NCI-H1436 treated with DMSO at 0.1 percent for 48 hours (cell line): ENCODE results near the gene PTH2R.
"Not testable (repeated sequence)": the region's sequence is repeated elsewhere in the genome, so short reads cannot be mapped to it uniquely, and the experiment has no call there.

ENCODE experiments used
- DNase-seq: peaks from one replicate; lab custom pipeline; 2025; lab: John Stamatoyannopoulos, UW

The PTH2R gene

DNA sequence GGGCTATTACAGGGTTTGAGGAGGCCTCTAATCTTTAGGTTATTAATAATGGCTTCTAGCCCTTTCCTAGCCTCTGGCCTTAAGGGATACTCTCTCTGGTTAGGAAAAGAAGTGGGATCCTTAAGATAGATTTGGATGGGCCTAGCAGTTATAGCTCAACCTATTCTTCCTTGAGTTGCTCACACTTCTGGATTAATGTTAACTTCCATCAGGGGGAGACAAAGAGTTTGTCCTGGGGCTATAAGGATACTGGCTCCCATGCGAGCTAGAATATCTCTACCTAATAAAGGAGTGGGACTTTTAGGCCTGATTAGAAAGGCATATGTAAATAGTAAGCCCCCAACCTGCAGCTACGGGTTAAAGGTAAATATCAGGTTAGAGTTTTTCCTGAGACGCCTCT lies 14.3 kb upstream of the PTH2R start:
- DNase-seq = no peak

DNA sequence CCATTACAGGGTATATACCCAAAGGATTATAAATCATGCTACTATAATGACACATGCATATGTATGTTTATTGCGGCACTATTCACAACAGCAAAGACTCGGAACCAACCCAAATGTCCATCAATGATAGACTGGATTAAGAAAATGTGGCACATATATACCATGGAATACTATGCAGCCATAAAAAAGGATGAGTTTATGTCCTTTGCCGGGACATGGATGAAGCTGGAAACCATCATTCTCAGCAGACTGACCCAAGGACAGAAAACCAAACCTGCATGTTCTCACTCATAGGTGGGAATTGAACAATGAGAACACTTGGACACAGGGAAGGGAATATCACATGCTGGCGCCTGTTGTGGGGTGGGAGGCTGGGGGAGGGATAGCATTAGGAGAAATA lies 9.8 kb upstream of the PTH2R start:
- not testable (repeated sequence) for DNase-seq

DNA sequence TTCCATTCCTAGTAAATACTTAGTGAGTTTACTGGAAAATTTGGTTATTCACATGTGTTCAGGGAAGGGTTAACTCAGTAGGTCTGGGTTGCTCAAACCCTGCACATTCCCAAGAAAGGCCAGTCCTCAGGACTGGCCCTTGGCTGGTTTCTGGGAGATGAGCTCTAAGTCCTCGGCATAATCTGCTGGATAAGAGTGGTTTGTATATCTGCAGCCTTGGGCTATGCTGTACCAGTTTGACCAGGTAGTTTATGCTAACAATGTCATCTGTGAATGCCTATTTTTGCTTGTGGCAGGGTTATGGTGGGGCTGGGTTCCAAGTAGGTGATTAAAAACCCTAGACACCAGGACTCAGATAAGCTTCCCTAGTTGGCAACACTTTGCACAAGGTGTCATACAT lies 7.4 kb upstream of the PTH2R start:
- no peak for DNase-seq

DNA sequence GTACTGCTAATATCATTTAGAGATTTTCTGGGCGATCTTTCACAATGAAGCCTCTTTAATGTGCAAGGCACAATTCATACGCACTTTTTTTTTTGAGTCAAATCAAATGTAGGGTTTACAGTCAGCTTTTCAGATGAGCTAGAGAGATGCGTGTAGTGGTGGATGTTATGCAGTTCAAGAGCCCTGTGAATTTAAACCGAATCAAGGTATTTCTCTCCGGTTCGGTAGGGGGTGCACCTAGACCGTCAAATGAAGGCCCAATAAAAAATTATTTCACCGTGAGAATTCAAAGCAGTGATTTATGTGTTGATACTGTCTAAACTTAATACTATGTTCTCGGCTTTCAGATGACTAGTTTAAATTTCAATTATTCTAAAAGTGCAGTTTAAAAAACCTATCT lies 1.1 kb downstream of the PTH2R start:
- DNase-seq = peak; percentile 36

- DNase-seq = no peak
These were observed 7.3 kb downstream of the PTH2R start for GRCh38 chr2:208413931-208414330.

DNA sequence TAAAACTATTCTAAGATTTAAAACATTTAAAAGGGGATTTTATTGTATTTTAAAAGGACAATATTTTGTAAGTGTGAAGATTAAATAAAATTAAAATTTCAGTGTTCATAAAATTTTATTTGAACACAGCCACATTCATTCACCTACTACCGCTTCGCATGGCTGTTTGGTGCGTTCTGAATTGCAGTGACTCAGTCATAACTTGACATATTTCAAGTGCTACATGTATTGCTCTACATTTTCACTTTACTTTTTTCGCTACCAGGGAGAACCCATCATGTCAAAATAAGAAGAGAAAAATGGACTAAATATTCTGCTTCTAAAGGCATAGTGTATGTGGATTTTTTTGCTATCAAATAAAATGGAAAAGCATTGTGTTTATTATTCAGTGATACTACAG lies 8.7 kb downstream of the PTH2R start:
- DNase-seq = no peak

GRCh38 chr2:208415897-208416296 lies 9.3 kb downstream of the PTH2R start:
- no peak for DNase-seq

DNA sequence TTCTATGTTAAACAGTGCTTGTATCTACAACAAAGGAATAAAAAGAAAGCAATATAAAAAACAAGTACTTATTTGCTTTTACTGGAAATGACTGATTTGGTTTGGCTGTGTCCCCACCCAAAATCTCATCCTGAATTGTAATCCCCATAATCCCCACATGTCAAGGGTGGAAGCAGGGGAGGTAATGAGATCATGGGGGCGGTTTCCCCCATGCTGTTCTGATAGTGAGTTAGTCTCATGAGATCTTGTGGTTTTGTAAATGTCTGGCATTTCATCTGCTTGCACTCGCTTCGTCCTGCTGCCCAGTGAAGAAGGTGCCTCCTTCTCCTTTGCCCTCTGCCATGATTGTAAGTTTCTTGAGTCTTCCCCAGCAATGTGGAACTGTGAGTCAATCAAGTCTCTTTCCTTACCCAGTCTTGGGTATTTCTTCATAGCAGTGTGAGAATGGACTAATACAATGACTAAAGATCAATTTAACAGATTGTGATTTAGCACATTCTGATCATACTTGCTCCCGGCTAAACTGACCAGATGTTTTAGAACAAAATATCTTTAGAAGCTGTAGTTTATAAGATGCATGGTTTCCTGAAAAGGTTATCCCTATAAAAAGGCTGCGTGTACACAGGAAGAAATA lies 19.9 kb downstream of the PTH2R start:
- no peak for DNase-seq

DNA sequence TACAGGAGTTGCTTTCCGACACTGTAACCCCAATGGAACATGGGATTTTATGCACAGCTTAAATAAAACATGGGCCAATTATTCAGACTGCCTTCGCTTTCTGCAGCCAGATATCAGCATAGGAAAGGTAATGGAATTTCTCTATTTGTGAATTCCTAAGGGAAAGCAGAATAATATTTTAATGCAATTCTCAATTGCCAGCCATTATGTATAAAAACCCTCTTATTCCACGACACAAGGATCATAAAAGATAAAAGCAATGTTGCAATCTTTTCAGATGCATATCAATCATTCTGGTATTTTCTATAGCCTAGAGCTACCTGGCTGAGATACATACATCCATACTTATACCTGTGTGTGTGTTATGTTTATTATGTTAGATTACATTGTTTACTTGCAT lies 31.2 kb downstream of the PTH2R start:
- no peak for DNase-seq

DNA sequence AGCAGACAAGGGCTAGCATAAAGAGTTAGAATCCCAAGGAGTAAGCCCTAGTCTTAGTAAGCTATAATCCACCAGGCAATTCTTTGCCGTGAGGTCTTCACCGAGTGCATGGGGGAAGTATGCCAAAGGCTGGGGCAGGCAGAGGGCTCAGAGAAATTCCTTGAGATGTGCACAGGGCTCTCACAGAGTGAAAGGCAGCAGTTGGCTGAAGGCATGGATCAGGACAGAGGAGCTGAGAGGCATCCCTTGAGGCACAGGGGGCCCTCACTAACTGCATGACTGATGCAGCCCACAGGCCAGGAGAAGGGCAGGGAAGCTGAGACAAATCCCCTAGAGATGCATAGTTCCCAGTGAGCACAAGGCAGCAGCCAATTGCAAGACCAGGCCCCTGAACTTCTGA lies 34.1 kb downstream of the PTH2R start:
- DNase-seq = no peak

DNA sequence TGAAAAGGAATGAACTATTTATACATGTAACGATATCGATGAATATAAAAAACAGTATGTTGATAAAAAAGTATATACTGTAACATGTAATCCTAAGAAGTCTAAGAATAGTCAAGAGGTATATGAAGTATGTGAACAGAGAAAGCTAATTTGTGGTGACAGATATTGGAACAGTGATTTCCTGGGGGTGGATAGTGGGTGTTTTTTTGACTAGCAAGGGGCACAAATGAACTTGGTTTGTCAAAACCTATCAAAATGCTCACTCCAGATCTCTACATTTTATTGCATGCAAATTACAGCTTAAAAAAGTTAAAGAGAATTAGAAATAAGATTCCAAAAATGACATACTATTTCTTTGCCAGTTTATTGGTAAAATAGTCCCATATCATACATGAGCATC lies 35.4 kb downstream of the PTH2R start:
- no peak for DNase-seq

GRCh38 chr2:208447447-208447846 lies 40.9 kb downstream of the PTH2R start:
- DNase-seq = not testable (repeated sequence)

DNA sequence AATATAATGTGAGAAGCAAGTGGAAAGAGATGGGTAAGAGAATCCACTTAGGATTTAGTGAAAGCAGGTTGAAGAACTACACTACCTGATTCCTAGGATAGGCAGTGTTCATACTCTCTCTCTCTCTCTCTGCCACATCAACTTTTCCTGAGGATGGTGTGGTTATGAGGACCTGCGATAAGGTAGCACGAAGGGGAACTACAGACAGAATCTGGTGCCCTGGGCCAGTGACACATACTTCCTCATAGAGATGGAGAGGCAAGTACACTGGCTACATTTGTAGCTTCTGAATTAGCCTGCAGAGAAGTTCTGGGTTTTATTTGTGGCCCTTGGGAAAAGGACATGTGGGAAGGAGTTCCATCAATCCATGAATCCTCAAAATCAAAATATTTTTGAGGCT lies 44.5 kb downstream of the PTH2R start:
- DNase-seq = no peak

DNA sequence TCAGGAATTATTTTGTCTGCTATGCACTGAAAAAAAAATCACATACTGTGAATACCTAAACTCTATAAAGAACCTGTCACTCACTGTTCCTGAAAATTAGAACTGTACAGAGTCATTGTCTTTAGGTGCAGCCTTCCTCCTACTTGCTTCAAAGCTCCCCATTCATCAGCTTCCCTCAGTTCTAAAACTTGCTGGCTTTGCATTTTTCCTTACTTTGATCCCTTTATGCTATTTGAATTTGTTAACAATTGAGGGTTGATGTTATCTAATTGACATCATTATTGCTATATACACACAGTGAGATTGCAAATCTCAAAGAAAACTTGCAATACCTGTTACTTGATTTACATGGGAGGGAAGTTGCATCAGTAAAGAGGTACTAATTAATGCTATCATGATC lies 48.3 kb downstream of the PTH2R start:
- DNase-seq = no peak

GRCh38 chr2:208463721-208464120 lies 57.1 kb downstream of the PTH2R start:
- DNase-seq = no peak

DNA sequence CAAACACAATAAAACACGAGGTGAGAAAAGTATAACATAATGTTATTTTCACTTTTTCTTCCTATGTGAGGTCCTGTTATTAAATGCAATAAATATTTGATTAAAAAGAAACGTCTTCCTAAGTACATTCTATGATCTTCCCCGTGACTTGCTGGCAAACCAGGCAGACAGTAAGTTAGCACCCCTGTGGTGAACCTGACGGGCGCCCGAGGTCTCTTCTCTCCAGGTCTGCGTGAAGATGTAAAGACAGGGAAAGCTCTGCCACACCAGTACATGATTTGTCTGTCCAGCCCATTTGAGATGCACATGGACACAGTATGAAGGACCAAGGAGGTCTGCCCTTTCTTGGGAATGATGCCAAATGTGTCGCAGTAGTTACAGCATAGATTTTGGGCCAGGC lies 57.6 kb downstream of the PTH2R start:
- no peak for DNase-seq

DNA sequence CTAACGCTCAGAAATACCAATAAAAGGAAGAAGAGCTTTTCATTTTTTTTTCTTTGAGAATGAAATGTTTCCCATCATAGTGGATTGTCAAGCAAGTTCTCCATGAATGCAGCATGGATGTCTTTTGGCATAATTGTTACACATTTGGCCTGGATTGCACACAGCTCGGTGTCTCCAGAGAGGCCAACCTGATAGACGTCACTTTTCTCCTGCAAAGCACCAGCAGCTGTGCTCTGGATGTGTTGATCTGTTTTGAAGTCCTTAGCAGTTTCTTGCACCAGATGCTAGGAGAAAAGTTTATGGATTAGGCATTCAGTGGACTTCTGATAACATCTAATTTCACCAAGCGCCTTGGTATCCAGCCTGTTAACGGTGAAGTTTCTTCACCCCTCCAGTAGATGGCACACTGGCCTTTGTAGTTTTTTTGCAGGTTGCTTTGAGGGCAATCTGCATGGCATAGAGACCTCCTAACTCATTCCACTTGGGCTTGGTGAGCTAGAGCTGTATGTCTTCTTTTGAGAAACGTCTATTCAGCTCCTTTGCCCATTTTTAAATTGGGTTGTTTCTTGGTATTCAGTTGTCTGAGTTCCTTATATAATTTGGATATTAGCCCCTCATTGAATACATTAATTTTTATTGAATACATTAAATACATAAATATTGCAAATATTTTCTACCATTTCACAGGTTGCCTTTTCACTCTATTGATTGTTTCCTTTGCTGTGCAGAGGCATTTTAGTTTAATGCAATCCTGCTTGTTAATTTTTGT lies 59.7 kb downstream of the PTH2R start:
- peak; percentile 46 for DNase-seq

DNA sequence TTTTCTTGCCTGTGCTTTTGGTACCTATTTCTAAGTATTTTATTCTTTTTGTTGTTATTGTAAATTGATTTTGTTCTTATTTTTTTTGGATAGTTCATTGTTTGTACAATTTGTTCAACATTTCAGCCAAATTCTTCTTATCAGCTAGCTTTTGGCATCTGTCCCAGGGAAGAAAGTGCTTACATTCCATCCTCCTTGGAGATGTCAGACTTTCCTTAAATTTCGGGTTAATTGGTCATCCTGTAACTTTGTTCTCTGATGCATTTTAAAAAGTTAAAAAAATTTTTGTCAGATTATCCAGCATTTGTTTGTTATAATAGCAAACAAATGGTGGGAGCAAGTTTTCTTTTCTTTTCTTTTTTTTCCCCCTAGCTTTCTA lies 60.3 kb downstream of the PTH2R start:
- no peak for DNase-seq

DNA sequence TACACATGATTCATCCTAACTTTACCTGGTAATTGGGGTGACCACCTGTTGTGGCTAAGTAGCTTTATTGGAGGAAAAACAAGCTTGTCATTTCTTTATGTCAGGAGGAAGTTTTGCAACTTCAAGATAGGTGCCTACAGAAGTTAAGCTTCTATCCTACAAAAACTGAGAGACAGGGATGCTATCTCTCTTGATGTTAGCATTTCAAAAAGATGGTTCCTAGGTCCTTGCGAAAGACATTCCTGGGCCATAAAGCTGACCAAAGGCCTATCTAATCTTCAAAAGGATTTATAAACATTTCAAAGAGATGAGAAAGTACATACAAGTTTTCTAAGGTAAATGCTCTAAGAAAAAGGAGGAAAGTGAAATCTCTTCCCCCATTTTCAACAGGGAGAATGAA lies 61.0 kb downstream of the PTH2R start:
- no peak for DNase-seq

DNA sequence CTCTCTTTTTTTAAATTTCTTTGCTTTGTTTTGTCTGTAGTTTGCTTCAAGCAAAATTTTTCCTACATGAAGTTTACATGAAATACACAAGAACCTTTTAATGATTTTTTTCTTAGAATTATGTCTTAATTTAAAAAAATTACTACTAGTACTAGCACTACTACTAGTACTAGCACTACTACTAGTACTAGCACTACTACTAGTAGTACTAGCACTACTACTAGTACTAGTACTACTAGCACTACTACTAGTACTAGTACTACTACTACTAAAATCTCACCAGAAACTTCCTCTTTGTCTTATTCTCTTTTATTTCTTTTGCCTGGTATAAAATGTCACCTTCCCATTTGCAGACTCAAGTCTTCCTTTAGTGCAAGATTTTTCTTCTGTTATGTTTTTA lies 71.1 kb downstream of the PTH2R start:
- no peak for DNase-seq

- no peak for DNase-seq
These were observed 72.8 kb downstream of the PTH2R start for GRCh38 chr2:208479342-208479741.

- DNase-seq = not testable (repeated sequence)
These were observed 75.4 kb downstream of the PTH2R start for GRCh38 chr2:208481945-208482344.

GRCh38 chr2:208482453-208483015 lies 75.9 kb downstream of the PTH2R start:
- not testable (repeated sequence) for DNase-seq

DNA sequence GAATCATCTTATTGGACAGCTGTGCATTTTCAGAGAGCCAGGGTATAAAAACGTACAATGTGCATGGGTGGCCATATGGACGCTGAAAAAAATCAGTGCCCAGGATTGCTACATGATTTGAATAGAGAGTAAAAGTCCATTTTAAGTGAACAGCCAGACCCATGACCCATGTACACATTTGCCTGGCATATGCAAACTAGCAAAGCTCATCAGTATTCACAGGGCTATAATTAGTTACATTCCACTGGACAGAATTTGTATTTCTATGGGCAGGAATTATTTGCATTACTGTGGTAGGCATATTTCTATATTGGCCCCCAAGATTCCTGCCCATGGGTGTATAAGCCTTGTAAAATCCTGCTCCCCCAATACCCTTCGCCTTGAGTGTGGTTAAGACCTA lies 78.8 kb downstream of the PTH2R start:
- no peak for DNase-seq
